Endodermal cell (in vitro differentiated cells): ENCODE results near the gene ODAD3. TPM values are rescaled to one million over a fixed set of nuclear protein-coding genes. Genes with fewer than 3 reads are reported as not detected.
A peak's percentile ranks its signal among the peaks of the same experiment; 100 is the strongest.

ENCODE experiments used
- DNase-seq: peaks from one replicate; pipeline ENCODE4 v3.0.0-alpha.2; 2017
- H3K27ac ChIP-seq: 2 replicates; pipeline ENCODE4 v1.5.1; 2013; ENCODE audit warnings: mild to moderate bottlenecking, low read depth, low read length, moderate library complexity
- H3K27me3 ChIP-seq: 2 replicates; pipeline ENCODE4 v1.6.1; 2013; ENCODE audit warnings: mild to moderate bottlenecking, low read length, moderate library complexity; ENCODE audit not compliant: insufficient read depth, control insufficient read depth, poor library complexity, severe bottlenecking
- H3K36me3 ChIP-seq: 2 replicates; pipeline ENCODE4 v1.7.0; 2013; ENCODE audit warnings: mild to moderate bottlenecking, low read length, moderate library complexity; ENCODE audit not compliant: control insufficient read depth, insufficient read depth
- H3K4me1 ChIP-seq: one replicate; pipeline ENCODE4 v1.7.0; 2013; ENCODE audit warnings: low read length; ENCODE audit not compliant: control insufficient read depth, insufficient read depth
- H3K4me3 ChIP-seq: 2 replicates; pipeline ENCODE4 v1.5.1; 2013; ENCODE audit warnings: mild to moderate bottlenecking, low read length, moderate library complexity
- H3K9ac ChIP-seq: 2 replicates; pipeline ENCODE4 v1.6.1; 2013; ENCODE audit warnings: mild to moderate bottlenecking, low read length, moderate library complexity; ENCODE audit not compliant: poor library complexity, severe bottlenecking; ENCODE audit errors: extremely low read depth
- H3K9me3 ChIP-seq: 2 replicates; pipeline ENCODE4 v1.6.1; 2013; ENCODE audit warnings: mild to moderate bottlenecking, low read length, moderate library complexity; ENCODE audit not compliant: control insufficient read depth
- H3K27ac Mint-ChIP-seq: 2 replicates; pipeline ENCODE4 v1.8.0; 2020; ENCODE audit warnings: mixed read lengths
- H3K27me3 Mint-ChIP-seq: 2 replicates; pipeline ENCODE4 v1.8.0; 2021; ENCODE audit warnings: mild to moderate bottlenecking, mixed read lengths; ENCODE audit not compliant: insufficient read depth
- H3K36me3 Mint-ChIP-seq: 2 replicates; pipeline ENCODE4 v1.8.0; 2020; ENCODE audit warnings: low read depth, mixed read lengths
- H3K4me1 Mint-ChIP-seq: 2 replicates; pipeline ENCODE4 v1.8.0; 2020; ENCODE audit warnings: mixed read lengths
- H3K4me3 Mint-ChIP-seq: 2 replicates; pipeline ENCODE4 v1.8.0; 2020; ENCODE audit warnings: mild to moderate bottlenecking, moderate library complexity, mixed read lengths
- H3K9me3 Mint-ChIP-seq: 2 replicates; pipeline ENCODE4 v1.8.0; 2020; ENCODE audit warnings: mild to moderate bottlenecking, mixed read lengths
- WGBS, 2 experiments: methylation state at CpG; one replicate each; pipeline versions ENCODE4 v1.1.5 to v1.1.7; 2013; ENCODE audit warnings: missing lambda C conversion rate in 2 of 2, mixed read lengths in 1 of 2; ENCODE audit not compliant: insufficient coverage in 1 of 2, insufficient read length in 1 of 2; 5-methylcytosine and 5-hydroxymethylcytosine counted together
- total RNA-seq, 2 donors: library from RNA; stranded (reverse); fragmentation: NEBNext Ultra II Directional in 1 of 2; extraction: Animal tissue kit (Norgen Biotek cat#: 25700) in 1 of 2; gene quantifications; 2 replicates in 1 of 2; 3 replicates in 1 of 2; pipeline ENCODE4 v1.2.1, GENCODE V29; 2021
- TF ChIP-seq, protein P1 (sequence below): fragments of 200-600 bp; sonication (generic); conservative IDR thresholded peaks from 2 replicates; pipeline ENCODE4 v1.5.0; 2021; ENCODE audit warnings: antibody characterized with exemption, mild to moderate bottlenecking

Gene ODAD3
- total RNA-seq, 2 donors from 2014 or later, result 0.88 to 2.4 TPM

DNA sequence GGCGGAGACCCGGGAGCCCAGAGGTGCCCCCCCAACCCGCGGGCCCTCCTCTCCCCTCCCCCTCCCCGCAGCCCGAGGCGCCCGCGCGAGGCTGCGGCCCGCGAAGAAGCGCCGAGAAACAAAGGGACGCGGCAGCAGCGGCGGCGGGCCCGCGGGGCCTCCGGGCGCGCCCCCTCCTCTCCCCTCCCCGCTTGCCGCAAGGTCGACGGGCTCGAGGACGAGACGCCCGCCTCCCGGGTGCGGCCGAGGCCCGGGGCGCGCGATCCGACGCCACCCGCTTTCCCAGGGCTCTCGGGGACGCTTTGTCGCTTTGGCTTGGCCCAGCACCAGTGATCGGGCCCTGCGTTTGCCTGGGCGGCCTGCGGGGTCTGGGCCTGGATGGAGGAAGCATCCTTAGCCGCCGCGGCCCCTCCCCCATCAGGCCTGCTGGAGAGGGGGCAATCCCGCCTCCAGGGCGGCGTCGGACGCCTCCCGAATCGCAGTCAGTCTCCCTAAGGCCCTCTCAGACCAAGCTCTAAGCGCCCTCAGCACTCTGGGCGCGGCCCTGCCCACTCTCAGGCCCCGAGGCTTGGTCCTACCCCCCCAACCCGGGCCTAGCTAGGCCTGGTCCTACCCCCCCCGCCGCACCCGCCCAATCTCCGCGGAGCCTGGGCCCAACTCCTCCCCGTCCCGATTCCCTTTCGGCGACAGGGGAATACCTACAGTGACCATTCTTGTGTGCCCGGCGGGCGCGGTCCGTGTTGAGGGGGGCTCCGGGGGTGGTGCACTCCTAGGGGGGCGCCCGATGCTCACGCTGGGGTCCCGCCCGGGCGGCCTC, 45.2 kb upstream of the ODAD3 start:
- peaks cover 73% of the 10 kb centered on the region for H3K27me3 ChIP-seq
- DNase-seq, result no peak

DNA sequence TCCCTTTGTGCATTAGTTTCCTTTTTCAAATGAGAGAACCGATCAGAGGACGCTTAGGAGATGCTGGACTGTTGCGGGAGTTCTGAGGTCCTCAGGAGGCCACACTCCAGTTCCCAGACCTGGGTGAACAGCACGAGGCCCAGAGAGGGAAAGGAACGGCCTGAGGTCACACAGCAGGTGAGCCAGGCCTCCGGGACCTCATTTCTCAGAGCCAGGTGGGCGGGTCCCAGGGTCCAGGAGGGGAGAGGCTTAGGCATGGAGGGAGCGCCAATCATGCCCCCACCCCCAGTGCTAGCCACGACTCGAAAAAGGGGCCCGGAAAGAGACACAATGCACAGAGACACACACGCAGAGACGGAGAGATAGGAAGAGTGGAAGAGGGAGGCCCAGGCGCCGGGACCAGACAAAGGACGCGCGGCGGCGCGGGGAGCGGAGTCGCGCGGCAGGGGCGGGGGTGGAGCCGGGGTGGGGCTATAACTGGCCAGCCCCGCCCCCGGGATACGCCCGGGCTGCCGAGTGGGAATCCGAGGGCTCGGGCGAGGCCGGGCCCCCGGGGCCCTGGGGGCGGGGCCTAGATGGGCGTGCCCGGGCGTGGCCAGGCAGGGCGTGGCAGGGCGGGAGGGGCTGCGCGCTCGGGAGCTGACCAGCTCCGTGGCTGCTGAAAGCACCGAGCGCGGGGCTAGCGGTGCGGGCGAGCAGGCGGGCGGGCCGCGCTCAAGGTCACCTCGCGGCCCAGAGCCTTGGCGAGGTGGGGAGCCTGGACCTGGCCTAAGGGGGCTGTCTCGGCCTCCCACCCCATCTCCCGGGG, 44.4 kb upstream of the ODAD3 start:
- peaks cover 74% of the 10 kb centered on the region for H3K27me3 Mint-ChIP-seq
- WGBS, 2 experiments, result 12 to 20% methylated on average over 18 to 62 of the region's 62 CpGs
- TF ChIP-seq, protein P1, sequence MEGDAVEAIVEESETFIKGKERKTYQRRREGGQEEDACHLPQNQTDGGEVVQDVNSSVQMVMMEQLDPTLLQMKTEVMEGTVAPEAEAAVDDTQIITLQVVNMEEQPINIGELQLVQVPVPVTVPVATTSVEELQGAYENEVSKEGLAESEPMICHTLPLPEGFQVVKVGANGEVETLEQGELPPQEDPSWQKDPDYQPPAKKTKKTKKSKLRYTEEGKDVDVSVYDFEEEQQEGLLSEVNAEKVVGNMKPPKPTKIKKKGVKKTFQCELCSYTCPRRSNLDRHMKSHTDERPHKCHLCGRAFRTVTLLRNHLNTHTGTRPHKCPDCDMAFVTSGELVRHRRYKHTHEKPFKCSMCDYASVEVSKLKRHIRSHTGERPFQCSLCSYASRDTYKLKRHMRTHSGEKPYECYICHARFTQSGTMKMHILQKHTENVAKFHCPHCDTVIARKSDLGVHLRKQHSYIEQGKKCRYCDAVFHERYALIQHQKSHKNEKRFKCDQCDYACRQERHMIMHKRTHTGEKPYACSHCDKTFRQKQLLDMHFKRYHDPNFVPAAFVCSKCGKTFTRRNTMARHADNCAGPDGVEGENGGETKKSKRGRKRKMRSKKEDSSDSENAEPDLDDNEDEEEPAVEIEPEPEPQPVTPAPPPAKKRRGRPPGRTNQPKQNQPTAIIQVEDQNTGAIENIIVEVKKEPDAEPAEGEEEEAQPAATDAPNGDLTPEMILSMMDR, result no peak
- Histone ChIP-seq H3K36me3 (no peaks in the 10 kb centered on the region), H3K27me3 (peaks cover 73% of the 10 kb centered on the region), H3K27ac (peak overlapping the region; percentile 68), H3K9ac (no peak overlapping the region), H3K4me3 (no peak overlapping the region), H3K9me3 (no peaks in the 10 kb centered on the region), H3K4me1 (no peaks in the 10 kb centered on the region)
- peak overlapping the region; percentile 20 for H3K4me3 Mint-ChIP-seq
- no peaks in the 10 kb centered on the region for H3K4me1 Mint-ChIP-seq
- DNase-seq, result peak; percentile 95
- no peak overlapping the region for H3K27ac Mint-ChIP-seq
- peaks cover 3% of the 10 kb centered on the region for H3K36me3 Mint-ChIP-seq
- H3K9me3 Mint-ChIP-seq, result peaks cover 3% of the 10 kb centered on the region

More for the DNA sequence above, 45.2 kb upstream of the ODAD3 start:
- no peak overlapping the region for H3K4me3 ChIP-seq
- no peaks in the 10 kb centered on the region for H3K4me1 ChIP-seq
- peaks cover 3% of the 10 kb centered on the region for H3K9me3 Mint-ChIP-seq
- peaks cover 5% of the 10 kb centered on the region for H3K36me3 Mint-ChIP-seq
- H3K4me3 Mint-ChIP-seq, result no peak overlapping the region
- H3K27ac Mint-ChIP-seq, result no peak overlapping the region
- H3K9ac ChIP-seq, result no peak overlapping the region
- no peaks in the 10 kb centered on the region for H3K36me3 ChIP-seq
- WGBS, 2 experiments, result 14 to 16% methylated on average over 34 to 82 of the region's 86 CpGs
- H3K27ac ChIP-seq, result peak overlapping the region; percentile 49
- peaks cover 71% of the 10 kb centered on the region for H3K27me3 Mint-ChIP-seq
- no peaks in the 10 kb centered on the region for H3K9me3 ChIP-seq
- no peaks in the 10 kb centered on the region for H3K4me1 Mint-ChIP-seq
- TF ChIP-seq, protein P1, result no peak

DNA sequence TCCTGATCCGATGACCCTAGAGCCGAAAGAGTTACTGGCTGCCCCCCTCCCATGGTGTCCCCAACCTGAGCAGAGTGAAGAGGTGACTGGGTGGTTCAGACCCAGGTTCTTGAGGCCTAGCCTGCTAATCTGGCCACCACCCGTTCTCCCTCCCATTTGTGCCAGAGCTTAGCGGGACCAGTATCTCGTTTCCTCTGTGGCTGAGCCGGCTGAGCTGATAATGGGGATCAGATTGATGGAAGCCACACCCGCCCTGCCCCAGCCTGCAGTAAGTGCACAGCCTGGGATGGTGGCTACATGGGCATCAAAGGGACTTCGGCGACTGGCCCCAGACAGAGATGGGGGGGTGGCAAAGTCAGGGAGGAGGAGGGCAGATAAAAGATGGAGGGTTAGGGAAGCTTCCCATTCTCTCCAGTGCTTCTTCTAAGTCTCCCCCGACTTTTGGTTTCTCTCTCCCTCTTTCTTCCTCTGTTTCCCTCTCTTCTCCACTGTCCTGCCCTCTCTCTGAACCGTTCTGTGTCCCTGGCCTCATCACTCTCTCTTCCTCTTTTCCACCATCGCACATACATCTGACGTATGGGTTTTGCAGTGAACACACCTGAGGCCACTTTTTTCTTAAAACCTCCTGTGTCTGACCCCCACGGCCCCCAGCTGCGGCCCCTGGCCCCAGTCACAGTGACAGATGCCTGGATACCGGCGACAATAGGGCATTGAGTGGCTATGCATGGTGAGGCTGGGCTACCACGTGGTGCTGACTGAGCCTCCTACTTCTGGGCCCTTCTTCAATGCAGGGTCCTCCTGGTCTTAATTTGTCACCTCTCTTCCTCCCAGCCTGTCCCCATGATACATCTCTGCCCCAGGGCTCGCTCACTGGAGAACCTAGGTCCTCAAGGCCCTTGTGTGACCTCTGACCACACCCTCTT, 43.5 kb upstream of the ODAD3 start:
- H3K9me3 Mint-ChIP-seq, result peaks cover 3% of the 10 kb centered on the region
- H3K4me3 Mint-ChIP-seq, result no peak overlapping the region
- Histone ChIP-seq H3K27ac (no peak overlapping the region), H3K36me3 (no peaks in the 10 kb centered on the region), H3K9ac (no peak overlapping the region), H3K27me3 (peaks cover 77% of the 10 kb centered on the region), H3K4me3 (no peak overlapping the region), H3K9me3 (no peaks in the 10 kb centered on the region), H3K4me1 (no peaks in the 10 kb centered on the region)
- no peak overlapping the region for H3K27ac Mint-ChIP-seq
- TF ChIP-seq, protein P1, result no peak
- 74 to 76% methylated on average over 15 to 19 of the region's 19 CpGs for WGBS, 2 experiments
- H3K36me3 Mint-ChIP-seq, result no peaks in the 10 kb centered on the region
- peaks cover 75% of the 10 kb centered on the region for H3K27me3 Mint-ChIP-seq
- no peaks in the 10 kb centered on the region for H3K4me1 Mint-ChIP-seq
- DNase-seq, result no peak
